GM04504 (cell line): ENCODE measurements around the gene CYSRT1.
"Not testable (repeated sequence)": the region's sequence is repeated elsewhere in the genome, so short reads cannot be mapped to it uniquely, and the experiment has no call there.

Source experiments
- DNase-seq: peaks from one replicate; pipeline ENCODE4 v3.0.0-alpha.2; 2012; ENCODE audit warnings: low read depth

Gene CYSRT1

GRCh38 chr9:137252555-137253506, 27.9 kb downstream of the CYSRT1 start:
- DNase-seq, result no peak

GRCh38 chr9:137253717-137254623, 29.0 kb downstream of the CYSRT1 start:
- DNase-seq, result no peak

GRCh38 chr9:137254624-137255447, 29.9 kb downstream of the CYSRT1 start, which contains the start of gene NELFB:
Gene NELFB (plus strand): TSS chr9:137255327.
- DNase-seq, result peak; percentile 76

- DNase-seq, result no peak
These were observed 30.6 kb downstream of the CYSRT1 start for GRCh38 chr9:137255448-137256114.

- DNase-seq, result no peak
These were observed 31.4 kb downstream of the CYSRT1 start for GRCh38 chr9:137256362-137256761.

- DNase-seq, result no peak
These were observed 31.9 kb downstream of the CYSRT1 start for GRCh38 chr9:137256856-137257255.

GRCh38 chr9:137262173-137262908, 37.4 kb downstream of the CYSRT1 start:
- not testable (repeated sequence) for DNase-seq

GRCh38 chr9:137262909-137263285, 37.9 kb downstream of the CYSRT1 start:
- no peak for DNase-seq

GRCh38 chr9:137263506-137263905, 38.5 kb downstream of the CYSRT1 start:
- no peak for DNase-seq

GRCh38 chr9:137264067-137264466, 39.1 kb downstream of the CYSRT1 start:
- no peak for DNase-seq

GRCh38 chr9:137265496-137266161, 40.7 kb downstream of the CYSRT1 start:
- no peak for DNase-seq

GRCh38 chr9:137266162-137266527, 41.2 kb downstream of the CYSRT1 start:
- DNase-seq, result no peak

GRCh38 chr9:137266585-137267453, 41.8 kb downstream of the CYSRT1 start:
- no peak for DNase-seq

GRCh38 chr9:137267933-137268355, 43.0 kb downstream of the CYSRT1 start:
- DNase-seq, result no peak

GRCh38 chr9:137268538-137269201, 43.7 kb downstream of the CYSRT1 start:
- no peak for DNase-seq

GRCh38 chr9:137269231-137269772, 44.3 kb downstream of the CYSRT1 start:
- no peak for DNase-seq

GRCh38 chr9:137270929-137271695, 46.1 kb downstream of the CYSRT1 start:
- no peak for DNase-seq
